Measurements from ENCODE around the gene BCAS3. TPM values are rescaled to one million over a fixed set of nuclear protein-coding genes. Genes with fewer than 3 reads are reported as not detected.

BCAS3 gene
- total and polyA plus RNA-seq, 4 donors = 11.6 to 47.6 (median 27.4) TPM

GRCh38 chr17:60909405-60909804, 231.8 kb downstream of the BCAS3 start:
- ATAC-seq (ENCODE audit: low FRiP score) = no peak

GRCh38 chr17:60910415-60910814, 232.8 kb downstream of the BCAS3 start:
- Histone ChIP-seq H3K4me1 (ENCODE audit: control insufficient read depth in 1 of 2, insufficient read depth in 2 of 2, low read length in 2 of 2) (no peaks in the 10 kb centered on the region), H3K4me3 (ENCODE audit: low read length in 2 of 2) (no peak overlapping the region), H3K27ac (ENCODE audit: low read depth in 1 of 2, low read length in 2 of 2) (no peak overlapping the region), H3K36me3 (ENCODE audit: control insufficient read depth in 1 of 2, insufficient read depth in 2 of 2, low read length in 1 of 2) (no peaks in the 10 kb centered on the region), H3K27me3 (ENCODE audit: control insufficient read depth in 1 of 2, insufficient read depth in 2 of 2, low read length in 1 of 2) (no peaks in the 10 kb centered on the region), H3K9me3 (ENCODE audit: control insufficient read depth, low read length) (no peaks in the 10 kb centered on the region)
- DNase-seq (no peak), ATAC-seq (ENCODE audit: low FRiP score) (no peak)
- 97% methylated on average over 6 of the region's 6 CpGs for WGBS, 2 donors
- intact Hi-C loops (cut with DNase I) = no loop called here

More at GRCh38 chr17:60909405-60909804, 231.8 kb downstream of the BCAS3 start:
- no peaks in the 10 kb centered on the region for H3K36me3 ChIP-seq (ENCODE audit: control insufficient read depth in 1 of 2, insufficient read depth in 2 of 2, low read length in 1 of 2)
- 65 to 66% methylated on average over 1 of the region's 1 CpG for WGBS, 2 donors
- no peak for DNase-seq
- H3K27ac ChIP-seq (ENCODE audit: low read depth in 1 of 2, low read length in 2 of 2) = no peak overlapping the region
- H3K9me3 ChIP-seq (ENCODE audit: control insufficient read depth, low read length) = no peaks in the 10 kb centered on the region
- no peak overlapping the region for H3K4me3 ChIP-seq (ENCODE audit: low read length in 2 of 2)
- no peaks in the 10 kb centered on the region for H3K27me3 ChIP-seq (ENCODE audit: control insufficient read depth in 1 of 2, insufficient read depth in 2 of 2, low read length in 1 of 2)
- no peaks in the 10 kb centered on the region for H3K4me1 ChIP-seq (ENCODE audit: control insufficient read depth in 1 of 2, insufficient read depth in 2 of 2, low read length in 2 of 2)
- intact Hi-C loops (cut with DNase I) = loop anchor here in 1 of 2 donors (5.0 kb wide), 1 partner anchor 493 kb away; no protein-coding TSS in a partner anchor

- Histone ChIP-seq H3K36me3 (ENCODE audit: control insufficient read depth in 1 of 2, insufficient read depth in 2 of 2, low read length in 1 of 2) (no peaks in the 10 kb centered on the region), H3K4me1 (ENCODE audit: control insufficient read depth in 1 of 2, insufficient read depth in 2 of 2, low read length in 2 of 2) (no peaks in the 10 kb centered on the region), H3K27me3 (ENCODE audit: control insufficient read depth in 1 of 2, insufficient read depth in 2 of 2, low read length in 1 of 2) (no peaks in the 10 kb centered on the region), H3K4me3 (ENCODE audit: low read length in 2 of 2) (no peak overlapping the region), H3K27ac (ENCODE audit: low read depth in 1 of 2, low read length in 2 of 2) (no peak overlapping the region), H3K9me3 (ENCODE audit: control insufficient read depth, low read length) (no peaks in the 10 kb centered on the region)
- intact Hi-C loops (cut with DNase I) = no loop called here
- no peak for ATAC-seq (ENCODE audit: low FRiP score)
- WGBS, 2 donors = 92 to 94% methylated on average over 1 of the region's 1 CpG
- DNase-seq = no peak
Measured at GRCh38 chr17:60914078-60914477, 236.4 kb downstream of the BCAS3 start.

- ATAC-seq (ENCODE audit: low FRiP score) (no peak), DNase-seq (no peak)
- H3K36me3 ChIP-seq (ENCODE audit: control insufficient read depth in 1 of 2, insufficient read depth in 2 of 2, low read length in 1 of 2) = no peaks in the 10 kb centered on the region
- H3K4me3 ChIP-seq (ENCODE audit: low read length in 2 of 2) = no peak overlapping the region
- 96 to 97% methylated on average over 1 of the region's 1 CpG for WGBS, 2 donors
- no peaks in the 10 kb centered on the region for H3K27me3 ChIP-seq (ENCODE audit: control insufficient read depth in 1 of 2, insufficient read depth in 2 of 2, low read length in 1 of 2)
- intact Hi-C loops (cut with DNase I) = no loop called here
- no peak overlapping the region for H3K27ac ChIP-seq (ENCODE audit: low read depth in 1 of 2, low read length in 2 of 2)
- H3K4me1 ChIP-seq (ENCODE audit: control insufficient read depth in 1 of 2, insufficient read depth in 2 of 2, low read length in 2 of 2) = no peaks in the 10 kb centered on the region
- H3K9me3 ChIP-seq (ENCODE audit: control insufficient read depth, low read length) = no peaks in the 10 kb centered on the region
Measured at GRCh38 chr17:60916043-60916442, 238.4 kb downstream of the BCAS3 start.

GRCh38 chr17:60920107-60920506, 242.5 kb downstream of the BCAS3 start:
- WGBS, 2 donors = 92 to 97% methylated on average over 2 of the region's 2 CpGs
- H3K9me3 ChIP-seq (ENCODE audit: control insufficient read depth, low read length) = no peaks in the 10 kb centered on the region
- no peak for ATAC-seq (ENCODE audit: low FRiP score)
- no peak overlapping the region for H3K27ac ChIP-seq (ENCODE audit: low read depth in 1 of 2, low read length in 2 of 2)
- no peaks in the 10 kb centered on the region for H3K27me3 ChIP-seq (ENCODE audit: control insufficient read depth in 1 of 2, insufficient read depth in 2 of 2, low read length in 1 of 2)
- DNase-seq = no peak
- no peak overlapping the region for H3K4me3 ChIP-seq (ENCODE audit: low read length in 2 of 2)
- intact Hi-C loops (cut with DNase I) = no loop called here
- H3K4me1 ChIP-seq (ENCODE audit: control insufficient read depth in 1 of 2, insufficient read depth in 2 of 2, low read length in 2 of 2) = no peaks in the 10 kb centered on the region
- H3K36me3 ChIP-seq (ENCODE audit: control insufficient read depth in 1 of 2, insufficient read depth in 2 of 2, low read length in 1 of 2) = no peaks in the 10 kb centered on the region

GRCh38 chr17:60923000-60923399, 245.3 kb downstream of the BCAS3 start:
- intact Hi-C loops (cut with DNase I) = no loop called here
- no peaks in the 10 kb centered on the region for H3K27me3 ChIP-seq (ENCODE audit: control insufficient read depth in 1 of 2, insufficient read depth in 2 of 2, low read length in 1 of 2)
- no peak for DNase-seq
- H3K36me3 ChIP-seq (ENCODE audit: control insufficient read depth in 1 of 2, insufficient read depth in 2 of 2, low read length in 1 of 2) = no peaks in the 10 kb centered on the region
- H3K27ac ChIP-seq (ENCODE audit: low read depth in 1 of 2, low read length in 2 of 2) = no peak overlapping the region
- no peak overlapping the region for H3K4me3 ChIP-seq (ENCODE audit: low read length in 2 of 2)
- no peak for ATAC-seq (ENCODE audit: low FRiP score)
- H3K4me1 ChIP-seq (ENCODE audit: control insufficient read depth in 1 of 2, insufficient read depth in 2 of 2, low read length in 2 of 2) = no peaks in the 10 kb centered on the region
- no peaks in the 10 kb centered on the region for H3K9me3 ChIP-seq (ENCODE audit: control insufficient read depth, low read length)
- 72 to 82% methylated on average over 1 of the region's 1 CpG for WGBS, 2 donors

- 59 to 71% methylated on average over 3 of the region's 3 CpGs for WGBS, 2 donors
Measured at GRCh38 chr17:60926466-60927183, 249.0 kb downstream of the BCAS3 start.

GRCh38 chr17:60933739-60934138, 256.1 kb downstream of the BCAS3 start:
- 91 to 94% methylated on average over 2 of the region's 2 CpGs for WGBS, 2 donors
- ATAC-seq (ENCODE audit: low FRiP score) (no peak), DNase-seq (no peak)
- no peak overlapping the region for H3K27ac ChIP-seq (ENCODE audit: low read depth in 1 of 2, low read length in 2 of 2)
- H3K9me3 ChIP-seq (ENCODE audit: control insufficient read depth, low read length) = no peaks in the 10 kb centered on the region
- H3K4me3 ChIP-seq (ENCODE audit: low read length in 2 of 2) = no peak overlapping the region
- H3K4me1 ChIP-seq (ENCODE audit: control insufficient read depth in 1 of 2, insufficient read depth in 2 of 2, low read length in 2 of 2) = no peaks in the 10 kb centered on the region
- H3K27me3 ChIP-seq (ENCODE audit: control insufficient read depth in 1 of 2, insufficient read depth in 2 of 2, low read length in 1 of 2) = no peaks in the 10 kb centered on the region
- intact Hi-C loops (cut with DNase I) = no loop called here
- no peaks in the 10 kb centered on the region for H3K36me3 ChIP-seq (ENCODE audit: control insufficient read depth in 1 of 2, insufficient read depth in 2 of 2, low read length in 1 of 2)

More at GRCh38 chr17:60926466-60927183, 249.0 kb downstream of the BCAS3 start:
- Histone ChIP-seq H3K9me3 (ENCODE audit: control insufficient read depth, low read length) (no peaks in the 10 kb centered on the region), H3K4me3 (ENCODE audit: low read length in 2 of 2) (no peak overlapping the region), H3K36me3 (ENCODE audit: control insufficient read depth in 1 of 2, insufficient read depth in 2 of 2, low read length in 1 of 2) (no peaks in the 10 kb centered on the region), H3K27me3 (ENCODE audit: control insufficient read depth in 1 of 2, insufficient read depth in 2 of 2, low read length in 1 of 2) (no peaks in the 10 kb centered on the region), H3K4me1 (ENCODE audit: control insufficient read depth in 1 of 2, insufficient read depth in 2 of 2, low read length in 2 of 2) (no peaks in the 10 kb centered on the region), H3K27ac (ENCODE audit: low read depth in 1 of 2, low read length in 2 of 2) (no peak overlapping the region)
- ATAC-seq (ENCODE audit: low FRiP score) (no peak), DNase-seq (no peak)
- intact Hi-C loops (cut with DNase I) = no loop called here

- ATAC-seq (ENCODE audit: low FRiP score) = no peak
- intact Hi-C loops (cut with DNase I) = no loop called here
- H3K27me3 ChIP-seq (ENCODE audit: control insufficient read depth in 1 of 2, insufficient read depth in 2 of 2, low read length in 1 of 2) = no peaks in the 10 kb centered on the region
- no peaks in the 10 kb centered on the region for H3K4me1 ChIP-seq (ENCODE audit: control insufficient read depth in 1 of 2, insufficient read depth in 2 of 2, low read length in 2 of 2)
- no peak for DNase-seq
- H3K9me3 ChIP-seq (ENCODE audit: control insufficient read depth, low read length) = no peaks in the 10 kb centered on the region
- no peaks in the 10 kb centered on the region for H3K36me3 ChIP-seq (ENCODE audit: control insufficient read depth in 1 of 2, insufficient read depth in 2 of 2, low read length in 1 of 2)
- 92 to 96% methylated on average over 6 of the region's 6 CpGs for WGBS, 2 donors
- H3K4me3 ChIP-seq (ENCODE audit: low read length in 2 of 2) = no peak overlapping the region
- H3K27ac ChIP-seq (ENCODE audit: low read depth in 1 of 2, low read length in 2 of 2) = no peak overlapping the region
Measured at GRCh38 chr17:60934723-60935122, 257.1 kb downstream of the BCAS3 start.
